K562 (cell line): Measurements from ENCODE around the gene SSBP2. TPM values are rescaled to one million over a fixed set of nuclear protein-coding genes. Genes with fewer than 3 reads are reported as not detected.

ENCODE experiments used
- CAMTA2 ChIP-seq: fragments of 250-450 bp; sonication (Bioruptor Pico); conservative IDR thresholded peaks from 2 replicates; pipeline ENCODE4 v1.5.1; 2022
- CBFA2T3 ChIP-seq: fragments of 450-650 bp; IDR thresholded peaks from 2 replicates; pipeline ENCODE4 v1.6.1; 2017
- ETV1 ChIP-seq: fragments of 450-650 bp; conservative IDR thresholded peaks from 2 replicates; pipeline ENCODE4 v1.6.1; 2016; ENCODE audit warnings: missing genetic modification characterization, control low read depth, low read depth, missing compliant biosample characterization
- FOSL1 ChIP-seq: fragments of 200-800 bp; sonication (Bioruptor generic); conservative IDR thresholded peaks from 2 replicates; pipeline ENCODE4 v1.6.1; 2016; ENCODE audit warnings: missing genetic modification characterization, missing compliant biosample characterization
- HOXB6 ChIP-seq: fragments of 250-450 bp; sonication (Bioruptor Pico); IDR thresholded peaks from 2 replicates; pipeline ENCODE4 v1.5.1; 2022; ENCODE audit warnings: mild to moderate bottlenecking, borderline replicate concordance
- RCOR1 ChIP-seq, 2 experiments: IDR thresholded peaks; 2 replicates each; pipeline ENCODE4 v1.6.1; 2012; ENCODE audit warnings: low read depth in 2 of 2, low read length in 2 of 2, borderline replicate concordance in 1 of 2, improper control_type of control experiment in 1 of 2
- SIN3B ChIP-seq: fragments of 450-650 bp; IDR thresholded peaks from 2 replicates; pipeline ENCODE4 v1.6.1; 2017; ENCODE audit warnings: low read depth, mild to moderate bottlenecking, moderate library complexity
- SMARCA5 ChIP-seq: fragments of 450-650 bp; IDR thresholded peaks from 2 replicates; pipeline ENCODE4 v1.6.1; 2016
- TAL1 ChIP-seq: fragments of 450-650 bp; IDR thresholded peaks from 2 replicates; pipeline ENCODE4 v1.6.1; 2016; ENCODE audit warnings: mild to moderate bottlenecking
- polyA plus RNA-seq, 8 experiments: library from polyadenylated mRNA; depleted of rRNA in 4 of 8; stranded (reverse) in 5 of 8; unstranded in 3 of 8; fragments of >200 nt; fragmentation: Nextera tagmentation in 2 of 8; fragmentation: Illumina TruSeq in 1 of 8; extraction: Ambion mirVana in 2 of 8; extraction: Trizol in 1 of 8; gene quantifications; 2 replicates each; pipeline versions ENCODE4 v1.2.1 to v1.2.3, GENCODE V29; 2011 to 2014; ENCODE audit warnings: inconsistent platforms in 1 of 8, missing spikeins in 1 of 8
- total RNA-seq, 7 experiments: library from RNA; depleted of rRNA in 6 of 7; stranded (reverse); fragments of >200 nt in 6 of 7; fragmentation: Illumina TruSeq in 2 of 7; extraction: Trizol in 2 of 7; gene quantifications; 2 replicates each; pipeline versions ENCODE4 v1.2.1 to v1.2.3, GENCODE V29; 2011 to 2021; ENCODE audit warnings: low replicate concordance in 1 of 7
- TF ChIP-seq, protein P1 (sequence below): fragments of 450-650 bp; IDR thresholded peaks from 2 replicates; pipeline ENCODE4 v1.6.1; 2017; ENCODE audit warnings: antibody characterized with exemption, mild to moderate bottlenecking
- TF ChIP-seq, protein P2 (sequence below), 3 experiments: fragments of 200-800 bp in 1 of 3; fragments of 250-450 bp in 1 of 3; fragments of 450-650 bp in 1 of 3; sonication (Bioruptor Pico) in 1 of 3; sonication (Bioruptor generic) in 1 of 3; formaldehyde crosslinking in 1 of 3; IDR thresholded peaks; 2 replicates each; pipeline versions ENCODE4 v1.6.1 to v1.8.0; 2016 to 2022; ENCODE audit warnings: mild to moderate bottlenecking in 2 of 3, missing genetic modification characterization in 2 of 3, missing compliant biosample characterization in 1 of 3, moderate library complexity in 1 of 3
- TF ChIP-seq, protein P3 (sequence below): sonication (generic); formaldehyde crosslinking; IDR thresholded peaks from 2 replicates; pipeline ENCODE4 v1.8.0; 2022; ENCODE audit warnings: missing genetic modification reagents, mild to moderate bottlenecking, borderline replicate concordance

The SSBP2 gene
- total and polyA plus RNA-seq, 9 of the 15 experiments (the other 6 are each of a cell fraction or from before 2014, with no cell fraction given): 22.3 to 133 (median 42.1) TPM

DNA sequence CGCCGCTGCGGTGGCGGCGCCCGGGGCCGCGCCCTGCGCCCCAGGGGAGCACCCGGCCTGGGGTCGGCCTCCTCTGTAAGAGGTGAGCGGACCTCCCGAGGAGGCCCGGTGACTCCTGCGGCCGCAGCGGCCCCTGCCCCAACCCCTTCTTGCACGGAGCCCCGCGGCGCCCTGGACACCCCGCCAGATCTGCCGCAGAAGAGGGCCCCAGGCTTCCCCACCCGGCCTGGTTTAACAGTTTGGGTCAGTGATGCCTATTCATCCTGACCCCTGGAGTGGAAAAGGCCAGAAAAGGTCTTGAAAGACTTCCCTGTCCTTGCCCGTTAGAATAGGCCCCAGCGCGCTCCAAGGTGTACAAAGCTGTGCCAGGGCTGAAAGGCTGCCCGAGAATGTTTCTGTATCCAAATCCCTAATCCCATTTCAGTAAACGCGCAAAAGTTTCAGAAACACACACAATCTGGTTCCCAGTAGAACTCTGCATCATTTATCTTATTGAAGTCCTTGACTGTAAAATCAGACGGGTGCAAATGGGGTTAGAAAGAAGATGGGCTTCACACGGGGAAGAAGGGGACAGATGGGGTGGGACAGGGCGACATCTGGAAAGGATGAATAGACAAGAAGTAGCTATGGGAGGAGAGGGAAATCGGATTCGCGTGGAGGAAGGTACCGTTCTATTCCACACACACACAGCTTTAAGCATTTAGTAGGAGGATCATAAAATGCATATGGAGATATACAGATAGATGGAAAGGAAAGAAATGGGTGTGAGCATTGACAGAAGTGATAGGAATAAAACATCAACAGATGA, 1.1 kb upstream of the SSBP2 start (continued):
- TF ChIP-seq HOXB6 (no peak), SMARCA5 (no peak), CAMTA2 (CRISPR knock-in tag) (no peak), SIN3B (no peak), CBFA2T3 (0 out of 2 replicates have a peak, but pooled peaks have one; percentile 16), FOSL1 (tag) (peak; percentile 37; the same call in 1 of the 2 replicates), ETV1 (tag) (no peak), RCOR1 (IDR thresholded peaks at IDR 0.05; ENCODE audit: borderline replicate concordance in 1 of 2, low read depth in 2 of 2, low read length in 2 of 2) (no peak), TAL1 (no peak)
- TF ChIP-seq, protein P1, sequence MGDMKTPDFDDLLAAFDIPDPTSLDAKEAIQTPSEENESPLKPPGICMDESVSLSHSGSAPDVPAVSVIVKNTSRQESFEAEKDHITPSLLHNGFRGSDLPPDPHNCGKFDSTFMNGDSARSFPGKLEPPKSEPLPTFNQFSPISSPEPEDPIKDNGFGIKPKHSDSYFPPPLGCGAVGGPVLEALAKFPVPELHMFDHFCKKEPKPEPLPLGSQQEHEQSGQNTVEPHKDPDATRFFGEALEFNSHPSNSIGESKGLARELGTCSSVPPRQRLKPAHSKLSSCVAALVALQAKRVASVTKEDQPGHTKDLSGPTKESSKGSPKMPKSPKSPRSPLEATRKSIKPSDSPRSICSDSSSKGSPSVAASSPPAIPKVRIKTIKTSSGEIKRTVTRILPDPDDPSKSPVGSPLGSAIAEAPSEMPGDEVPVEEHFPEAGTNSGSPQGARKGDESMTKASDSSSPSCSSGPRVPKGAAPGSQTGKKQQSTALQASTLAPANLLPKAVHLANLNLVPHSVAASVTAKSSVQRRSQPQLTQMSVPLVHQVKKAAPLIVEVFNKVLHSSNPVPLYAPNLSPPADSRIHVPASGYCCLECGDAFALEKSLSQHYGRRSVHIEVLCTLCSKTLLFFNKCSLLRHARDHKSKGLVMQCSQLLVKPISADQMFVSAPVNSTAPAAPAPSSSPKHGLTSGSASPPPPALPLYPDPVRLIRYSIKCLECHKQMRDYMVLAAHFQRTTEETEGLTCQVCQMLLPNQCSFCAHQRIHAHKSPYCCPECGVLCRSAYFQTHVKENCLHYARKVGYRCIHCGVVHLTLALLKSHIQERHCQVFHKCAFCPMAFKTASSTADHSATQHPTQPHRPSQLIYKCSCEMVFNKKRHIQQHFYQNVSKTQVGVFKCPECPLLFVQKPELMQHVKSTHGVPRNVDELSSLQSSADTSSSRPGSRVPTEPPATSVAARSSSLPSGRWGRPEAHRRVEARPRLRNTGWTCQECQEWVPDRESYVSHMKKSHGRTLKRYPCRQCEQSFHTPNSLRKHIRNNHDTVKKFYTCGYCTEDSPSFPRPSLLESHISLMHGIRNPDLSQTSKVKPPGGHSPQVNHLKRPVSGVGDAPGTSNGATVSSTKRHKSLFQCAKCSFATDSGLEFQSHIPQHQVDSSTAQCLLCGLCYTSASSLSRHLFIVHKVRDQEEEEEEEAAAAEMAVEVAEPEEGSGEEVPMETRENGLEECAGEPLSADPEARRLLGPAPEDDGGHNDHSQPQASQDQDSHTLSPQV: peak; percentile 39; the same call in 1 of the 2 replicates
- TF ChIP-seq, protein P2, sequence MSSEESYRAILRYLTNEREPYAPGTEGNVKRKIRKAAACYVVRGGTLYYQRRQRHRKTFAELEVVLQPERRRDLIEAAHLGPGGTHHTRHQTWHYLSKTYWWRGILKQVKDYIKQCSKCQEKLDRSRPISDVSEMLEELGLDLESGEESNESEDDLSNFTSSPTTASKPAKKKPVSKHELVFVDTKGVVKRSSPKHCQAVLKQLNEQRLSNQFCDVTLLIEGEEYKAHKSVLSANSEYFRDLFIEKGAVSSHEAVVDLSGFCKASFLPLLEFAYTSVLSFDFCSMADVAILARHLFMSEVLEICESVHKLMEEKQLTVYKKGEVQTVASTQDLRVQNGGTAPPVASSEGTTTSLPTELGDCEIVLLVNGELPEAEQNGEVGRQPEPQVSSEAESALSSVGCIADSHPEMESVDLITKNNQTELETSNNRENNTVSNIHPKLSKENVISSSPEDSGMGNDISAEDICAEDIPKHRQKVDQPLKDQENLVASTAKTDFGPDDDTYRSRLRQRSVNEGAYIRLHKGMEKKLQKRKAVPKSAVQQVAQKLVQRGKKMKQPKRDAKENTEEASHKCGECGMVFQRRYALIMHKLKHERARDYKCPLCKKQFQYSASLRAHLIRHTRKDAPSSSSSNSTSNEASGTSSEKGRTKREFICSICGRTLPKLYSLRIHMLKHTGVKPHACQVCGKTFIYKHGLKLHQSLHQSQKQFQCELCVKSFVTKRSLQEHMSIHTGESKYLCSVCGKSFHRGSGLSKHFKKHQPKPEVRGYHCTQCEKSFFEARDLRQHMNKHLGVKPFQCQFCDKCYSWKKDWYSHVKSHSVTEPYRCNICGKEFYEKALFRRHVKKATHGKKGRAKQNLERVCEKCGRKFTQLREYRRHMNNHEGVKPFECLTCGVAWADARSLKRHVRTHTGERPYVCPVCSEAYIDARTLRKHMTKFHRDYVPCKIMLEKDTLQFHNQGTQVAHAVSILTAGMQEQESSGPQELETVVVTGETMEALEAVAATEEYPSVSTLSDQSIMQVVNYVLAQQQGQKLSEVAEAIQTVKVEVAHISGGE (CRISPR knock-in tag; IDR thresholded peaks at IDR 0.05): no peak
- TF ChIP-seq, protein P3, sequence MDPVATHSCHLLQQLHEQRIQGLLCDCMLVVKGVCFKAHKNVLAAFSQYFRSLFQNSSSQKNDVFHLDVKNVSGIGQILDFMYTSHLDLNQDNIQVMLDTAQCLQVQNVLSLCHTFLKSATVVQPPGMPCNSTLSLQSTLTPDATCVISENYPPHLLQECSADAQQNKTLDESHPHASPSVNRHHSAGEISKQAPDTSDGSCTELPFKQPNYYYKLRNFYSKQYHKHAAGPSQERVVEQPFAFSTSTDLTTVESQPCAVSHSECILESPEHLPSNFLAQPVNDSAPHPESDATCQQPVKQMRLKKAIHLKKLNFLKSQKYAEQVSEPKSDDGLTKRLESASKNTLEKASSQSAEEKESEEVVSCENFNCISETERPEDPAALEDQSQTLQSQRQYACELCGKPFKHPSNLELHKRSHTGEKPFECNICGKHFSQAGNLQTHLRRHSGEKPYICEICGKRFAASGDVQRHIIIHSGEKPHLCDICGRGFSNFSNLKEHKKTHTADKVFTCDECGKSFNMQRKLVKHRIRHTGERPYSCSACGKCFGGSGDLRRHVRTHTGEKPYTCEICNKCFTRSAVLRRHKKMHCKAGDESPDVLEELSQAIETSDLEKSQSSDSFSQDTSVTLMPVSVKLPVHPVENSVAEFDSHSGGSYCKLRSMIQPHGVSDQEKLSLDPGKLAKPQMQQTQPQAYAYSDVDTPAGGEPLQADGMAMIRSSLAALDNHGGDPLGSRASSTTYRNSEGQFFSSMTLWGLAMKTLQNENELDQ: no peak
